NCI-H1105 (cell line): ENCODE measurements around the gene SMYD2.

ENCODE experiments used
- DNase-seq: peaks from one replicate; lab custom pipeline; 2025; lab: John Stamatoyannopoulos, UW

SMYD2 gene, protein sequence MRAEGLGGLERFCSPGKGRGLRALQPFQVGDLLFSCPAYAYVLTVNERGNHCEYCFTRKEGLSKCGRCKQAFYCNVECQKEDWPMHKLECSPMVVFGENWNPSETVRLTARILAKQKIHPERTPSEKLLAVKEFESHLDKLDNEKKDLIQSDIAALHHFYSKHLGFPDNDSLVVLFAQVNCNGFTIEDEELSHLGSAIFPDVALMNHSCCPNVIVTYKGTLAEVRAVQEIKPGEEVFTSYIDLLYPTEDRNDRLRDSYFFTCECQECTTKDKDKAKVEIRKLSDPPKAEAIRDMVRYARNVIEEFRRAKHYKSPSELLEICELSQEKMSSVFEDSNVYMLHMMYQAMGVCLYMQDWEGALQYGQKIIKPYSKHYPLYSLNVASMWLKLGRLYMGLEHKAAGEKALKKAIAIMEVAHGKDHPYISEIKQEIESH

DNA sequence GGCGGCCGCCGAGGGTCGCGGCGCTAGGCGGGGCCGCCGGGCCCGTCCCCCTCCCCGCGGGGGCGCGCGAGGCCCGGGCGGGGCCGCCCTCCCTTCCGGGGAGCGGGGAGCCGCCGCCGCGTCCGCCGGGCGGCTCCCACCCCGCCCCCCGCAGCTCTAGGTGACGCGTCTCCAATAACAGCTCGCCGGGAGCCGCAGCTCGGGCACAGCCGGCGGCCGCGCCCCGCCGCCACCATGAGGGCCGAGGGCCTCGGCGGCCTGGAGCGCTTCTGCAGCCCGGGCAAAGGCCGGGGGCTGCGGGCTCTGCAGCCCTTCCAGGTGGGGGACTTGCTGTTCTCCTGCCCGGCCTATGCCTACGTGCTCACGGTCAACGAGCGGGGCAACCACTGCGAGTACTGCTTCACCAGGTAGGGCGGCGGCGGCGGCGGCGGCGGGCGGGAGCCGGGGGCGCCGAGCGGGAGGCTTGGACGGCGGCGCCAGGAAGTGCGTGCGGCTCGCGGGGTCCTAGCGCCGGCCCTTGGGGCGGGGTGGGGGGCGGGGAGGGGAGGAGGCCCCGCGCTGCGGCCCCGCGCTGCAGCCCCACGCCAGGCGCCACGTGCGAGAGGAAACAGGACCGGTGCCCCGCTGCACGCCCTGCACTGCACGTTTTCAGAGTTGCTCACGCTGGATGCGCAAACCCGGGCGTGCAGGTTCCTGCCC is at the start of gene SMYD2:
Gene SMYD2 (plus strand): TSS at position 139 of the 699 bp plus-strand sequence. CDS start 96 bp downstream, at position 235.
- peak; percentile 68 for DNase-seq

- peak; percentile 83 for DNase-seq
Measured at GRCh38 chr1:214233856-214234634, 46.9 kb upstream of the SMYD2 start.

DNA sequence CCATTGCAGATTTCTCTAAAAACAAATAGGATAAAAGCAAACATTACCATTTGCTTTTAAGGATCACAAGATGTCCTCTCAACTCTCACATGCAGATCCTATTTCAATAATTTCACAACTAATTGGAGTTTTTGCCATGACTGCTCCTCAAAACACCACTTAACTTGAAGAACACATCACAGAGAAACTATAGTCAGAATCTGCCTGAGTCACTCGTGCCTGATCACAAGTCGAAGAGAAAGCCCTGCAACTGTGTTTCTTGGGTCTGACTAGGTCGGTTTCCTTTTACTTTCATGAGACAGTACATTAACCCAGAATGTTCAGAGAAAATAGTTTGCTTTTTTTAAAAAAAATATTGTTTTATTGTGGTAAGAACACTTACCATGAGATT is 46.3 kb upstream of the SMYD2 start:
- peak; percentile 83 for DNase-seq

- DNase-seq, result no peak
Measured at GRCh38 chr1:214236477-214236876, 44.5 kb upstream of the SMYD2 start.

- no peak for DNase-seq
Measured at GRCh38 chr1:214241060-214241459, 39.9 kb upstream of the SMYD2 start.

DNA sequence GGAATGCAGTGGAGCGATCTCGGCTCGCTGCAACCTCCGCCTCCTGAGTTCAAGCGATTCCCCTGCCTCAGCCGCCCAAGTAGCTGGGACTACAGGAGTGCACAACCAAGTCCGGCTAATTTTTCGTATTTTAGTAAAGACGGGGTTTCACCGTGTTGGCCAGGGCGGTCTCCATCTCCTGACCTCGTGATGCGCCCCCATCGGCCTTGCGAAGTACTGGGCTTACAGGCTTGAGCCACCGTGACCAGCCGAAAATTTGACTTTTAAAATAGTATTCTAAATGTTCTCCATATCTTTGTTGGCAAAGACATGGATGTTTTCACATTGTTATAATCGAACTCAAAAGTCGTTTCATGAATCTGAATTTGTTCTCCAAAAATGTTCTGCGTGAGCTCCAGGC is 36.7 kb upstream of the SMYD2 start:
- DNase-seq, result no peak

DNA sequence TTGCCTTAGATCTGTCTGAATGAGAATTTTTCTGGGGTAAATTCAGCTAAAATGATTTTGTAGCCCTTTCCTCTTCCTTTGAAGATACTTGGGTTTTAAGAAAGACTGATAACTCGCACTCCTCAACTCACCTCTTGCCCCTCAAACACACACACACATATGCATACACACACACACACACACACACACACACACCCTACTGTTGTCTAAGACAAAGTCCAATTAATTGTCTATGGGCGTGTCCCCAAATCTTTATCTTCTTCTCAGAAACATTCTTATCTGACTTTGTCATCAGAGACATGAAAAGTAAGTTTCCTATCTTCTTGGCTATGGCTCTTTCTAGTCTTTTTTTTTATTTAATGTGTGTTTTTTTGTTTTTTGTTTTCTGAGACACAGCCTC is 36.1 kb upstream of the SMYD2 start:
- no peak for DNase-seq

GRCh38 chr1:214247501-214248041 is 33.4 kb upstream of the SMYD2 start:
- DNase-seq, result no peak

DNA sequence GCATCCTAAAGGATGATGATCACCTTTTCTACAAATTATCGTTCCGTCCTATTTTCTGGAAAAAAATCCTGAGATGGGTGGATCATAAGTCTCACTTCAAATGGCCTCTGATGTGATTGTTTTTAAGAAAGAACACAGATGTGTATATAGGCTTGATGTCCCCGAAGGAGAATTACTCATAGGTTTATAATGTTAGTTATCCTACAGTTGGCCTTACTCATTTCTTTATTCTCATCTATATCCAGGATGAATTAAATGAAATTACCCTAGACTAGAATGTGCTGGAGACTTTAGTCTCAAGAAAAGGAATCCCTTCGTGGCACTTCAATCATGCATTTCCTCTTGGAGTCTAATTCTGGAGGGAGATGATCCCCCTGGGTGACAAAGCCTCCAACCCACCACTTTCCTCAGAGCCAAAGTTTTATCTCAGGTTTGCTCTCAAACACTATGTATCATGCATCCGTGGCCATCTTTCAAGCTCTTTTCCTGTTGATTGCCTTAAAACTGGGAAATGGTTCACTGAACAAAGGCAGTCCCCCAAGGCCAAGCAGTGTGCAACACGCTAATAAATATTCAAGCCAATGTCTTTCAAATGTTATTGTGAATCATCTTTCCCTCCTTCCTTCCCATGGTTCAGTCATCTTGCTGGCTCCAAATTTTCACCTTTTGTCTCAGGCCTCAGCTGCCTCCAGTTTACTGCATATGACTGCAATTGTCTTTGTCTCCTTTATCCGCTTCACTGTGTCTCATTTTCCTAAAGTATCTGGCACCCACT is 32.5 kb upstream of the SMYD2 start:
- DNase-seq, result no peak

DNA sequence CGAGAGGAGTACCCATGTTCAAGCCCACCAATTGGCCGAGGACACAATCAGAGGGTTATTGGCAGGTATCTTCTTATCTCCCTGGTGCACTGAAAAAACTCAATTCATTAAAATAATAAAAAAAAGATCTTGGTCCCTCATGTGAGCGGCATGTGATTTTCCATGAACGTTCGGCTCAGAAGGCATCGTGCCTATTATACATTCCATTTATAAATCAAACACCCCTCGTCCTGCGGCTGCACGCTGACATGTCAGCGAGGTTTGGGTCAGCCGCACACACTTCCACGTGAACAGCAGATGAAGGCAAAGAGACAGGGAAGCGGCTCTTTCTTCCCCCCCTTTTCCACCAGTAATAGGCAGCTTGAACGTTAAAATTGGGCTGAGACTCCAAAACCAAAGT is 31.3 kb upstream of the SMYD2 start:
- no peak for DNase-seq

DNA sequence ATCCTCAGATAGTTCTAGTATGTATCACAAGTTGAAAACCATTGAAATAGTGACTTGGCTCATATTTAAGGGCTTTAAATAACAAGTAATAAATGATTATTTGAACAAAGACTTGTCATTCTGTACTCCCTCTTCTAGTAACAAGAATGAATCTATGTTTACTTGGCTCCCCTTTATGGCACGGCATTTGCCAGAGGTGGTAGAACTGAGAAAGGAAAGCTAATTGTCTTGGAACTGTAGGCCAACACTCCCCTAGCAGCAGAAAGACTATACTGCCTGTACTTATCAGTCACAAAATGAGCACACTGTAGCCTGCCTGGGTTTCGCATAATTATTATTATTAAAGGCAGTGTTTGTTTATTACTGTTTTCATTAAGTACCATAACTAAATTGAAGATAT is 29.6 kb upstream of the SMYD2 start:
- no peak for DNase-seq

GRCh38 chr1:214255509-214255908 is 25.4 kb upstream of the SMYD2 start:
- no peak for DNase-seq

GRCh38 chr1:214259353-214259977 is 21.5 kb upstream of the SMYD2 start:
- DNase-seq, result no peak

DNA sequence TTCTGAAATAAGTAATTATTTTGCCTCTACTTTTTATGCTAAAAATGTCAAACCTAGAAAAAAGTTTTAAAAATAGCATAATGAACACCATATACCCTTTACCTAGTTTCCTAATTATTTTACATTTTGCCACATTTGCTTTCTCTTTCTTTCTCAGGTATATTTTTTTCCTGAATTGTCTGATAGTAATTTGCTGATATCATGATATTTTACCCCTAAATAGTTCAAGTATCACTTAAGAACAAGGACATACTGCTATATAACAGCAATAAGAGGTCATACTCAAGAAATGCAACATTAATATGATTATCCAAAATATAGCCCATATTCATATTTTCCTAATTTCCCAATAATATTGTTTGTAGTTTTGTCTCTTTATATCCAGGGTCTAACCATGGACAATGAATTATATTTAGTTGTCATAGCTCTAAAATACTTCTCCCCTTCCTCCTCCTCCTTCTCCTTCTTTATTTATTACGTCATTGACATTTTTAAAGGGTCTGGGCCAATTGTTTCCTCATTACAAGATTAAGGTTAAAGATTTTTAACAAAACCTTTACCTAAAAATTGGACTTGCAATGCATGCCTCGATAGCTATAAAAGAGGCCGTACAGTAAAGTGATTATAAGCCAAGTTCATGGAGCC is 20.3 kb upstream of the SMYD2 start:
- DNase-seq, result no peak

DNA sequence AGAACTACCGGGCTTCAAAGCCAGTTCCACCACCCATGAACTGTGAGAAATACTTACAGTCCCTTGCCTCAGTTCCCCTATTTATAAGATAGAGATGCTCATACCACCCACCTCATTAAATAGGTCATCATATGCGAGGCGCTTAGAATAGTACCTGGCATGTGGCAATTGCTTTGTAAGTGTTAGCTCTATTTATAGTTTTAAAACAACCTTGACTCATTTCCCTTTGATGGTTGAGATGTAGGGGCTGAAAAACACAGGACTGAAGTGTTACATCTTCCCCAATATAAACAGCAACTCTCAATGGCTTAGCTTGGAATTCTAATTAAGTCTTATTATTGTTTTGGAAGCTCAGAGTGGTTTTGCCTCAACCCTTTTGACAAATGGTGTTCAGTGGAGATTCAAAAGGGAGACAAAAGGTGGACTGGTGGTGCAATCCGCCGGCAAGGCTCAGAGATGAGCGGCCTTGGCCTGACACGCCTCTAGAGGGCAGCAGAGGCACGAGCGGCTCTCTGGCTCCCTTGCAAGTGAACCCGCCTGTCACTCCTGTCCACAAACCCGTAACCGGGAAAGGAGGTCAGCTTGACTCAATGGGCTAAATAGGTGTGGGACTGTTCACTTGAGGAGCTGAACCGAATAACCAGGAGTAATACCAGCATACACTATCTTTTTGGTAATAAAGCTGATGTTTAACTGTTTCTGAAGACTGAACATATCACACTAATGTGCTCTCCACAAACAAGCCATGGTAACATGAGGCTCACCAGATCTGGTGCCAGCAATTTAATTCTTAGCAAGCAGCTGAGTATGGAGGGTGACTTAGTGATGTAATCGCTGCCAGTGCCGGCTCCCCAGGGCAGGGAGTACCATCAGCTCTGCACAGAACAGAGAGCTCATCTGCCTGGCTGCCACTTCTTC is 19.5 kb upstream of the SMYD2 start:
- DNase-seq, result peak; percentile 72

DNA sequence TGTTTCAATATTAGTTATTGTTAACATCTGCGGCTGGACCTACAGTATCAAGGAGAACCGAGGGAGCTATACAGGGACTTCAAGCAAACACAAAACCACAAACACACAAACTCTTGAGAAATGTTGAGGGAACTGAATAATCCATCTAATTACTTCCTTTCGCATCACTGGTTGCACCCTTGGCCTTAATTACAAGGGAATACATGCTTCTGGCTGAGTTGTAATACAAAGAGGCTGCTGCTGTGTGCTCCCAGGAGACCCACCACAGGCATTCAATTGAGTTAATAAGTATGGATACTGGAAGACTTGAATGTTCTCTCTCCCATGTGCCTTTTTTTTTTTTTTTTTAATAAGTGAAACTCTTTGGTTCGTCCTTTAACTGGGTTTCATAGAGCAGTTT is 16.8 kb upstream of the SMYD2 start:
- no peak for DNase-seq

DNA sequence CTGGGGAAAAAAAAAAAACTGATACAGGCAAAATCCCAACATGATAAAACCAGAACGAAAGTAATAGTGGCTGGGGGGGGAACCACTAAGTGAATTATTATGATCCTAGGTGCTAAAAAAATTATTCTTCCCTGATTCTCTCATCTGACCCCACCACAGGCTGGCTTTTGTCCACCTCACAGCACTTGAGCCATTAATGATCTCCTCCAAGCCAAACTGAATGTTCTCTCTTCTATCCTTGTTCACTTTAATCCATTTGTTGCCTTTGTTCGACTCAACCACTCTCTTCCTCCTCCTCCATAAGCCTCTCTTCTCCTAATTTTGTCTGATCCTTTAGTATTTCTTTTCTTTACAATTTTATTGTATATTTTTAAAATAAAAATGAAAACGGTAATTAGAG is 16.0 kb upstream of the SMYD2 start:
- DNase-seq, result no peak

GRCh38 chr1:214270097-214270650 is 10.8 kb upstream of the SMYD2 start:
- DNase-seq, result no peak

DNA sequence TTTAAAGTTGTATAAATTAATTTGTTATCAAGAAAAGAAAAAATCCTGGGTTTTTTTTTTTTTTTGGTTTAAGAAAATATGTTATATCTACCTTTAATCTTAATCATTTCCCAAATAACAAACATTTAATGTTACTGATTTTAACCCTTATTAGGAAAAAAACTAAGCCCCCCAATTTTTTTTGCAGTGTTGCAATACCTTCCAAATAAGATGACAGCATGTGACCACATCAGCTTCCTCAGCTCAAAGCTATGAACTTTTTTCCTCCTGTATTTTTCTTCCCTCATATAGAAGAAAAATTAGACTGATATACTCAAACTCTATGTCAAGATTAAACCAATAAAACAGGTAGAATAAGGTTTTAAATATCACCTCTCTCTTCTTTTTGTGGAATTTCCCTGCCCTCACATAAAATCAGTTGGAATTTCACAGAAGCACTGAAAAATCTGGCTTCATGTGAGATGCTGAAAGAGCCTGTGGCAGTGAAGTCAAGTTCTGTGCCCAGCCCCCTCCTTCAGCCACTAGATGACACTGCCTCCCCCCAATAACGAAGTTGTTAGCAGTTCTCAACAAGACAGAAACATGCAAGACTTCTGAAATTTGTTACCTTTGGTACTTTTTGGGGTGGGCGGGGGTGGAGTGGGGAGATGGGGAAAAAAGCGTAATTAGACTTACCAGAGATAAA is 9.6 kb upstream of the SMYD2 start:
- no peak for DNase-seq
